WTC11 (cell line): ENCODE measurements around the gene IFNA5.

ENCODE experiments used
- ETV6 ChIP-seq: sonication (generic); formaldehyde crosslinking; IDR thresholded peaks from 2 replicates; pipeline ENCODE4 v1.8.1; 2022; ENCODE audit warnings: mild to moderate bottlenecking, missing genetic modification reagents
- FOXJ3 ChIP-seq: sonication (generic); formaldehyde crosslinking; IDR thresholded peaks from 2 replicates; pipeline ENCODE4 v1.9.0; 2021; ENCODE audit warnings: missing genetic modification reagents, mild to moderate bottlenecking, borderline replicate concordance
- FOXK1 ChIP-seq: sonication (generic); formaldehyde crosslinking; IDR thresholded peaks from 2 replicates; pipeline ENCODE4 v1.8.0; 2022; ENCODE audit warnings: mild to moderate bottlenecking, moderate library complexity, missing genetic modification reagents
- IRF2 ChIP-seq: sonication (generic); formaldehyde crosslinking; IDR thresholded peaks from 2 replicates; pipeline ENCODE4 v1.8.0; 2022; ENCODE audit warnings: low read depth, missing genetic modification reagents, borderline replicate concordance
- SMAD3 ChIP-seq: sonication (generic); formaldehyde crosslinking; IDR thresholded peaks from 2 replicates; pipeline ENCODE4 v1.8.0; 2022; ENCODE audit warnings: missing genetic modification reagents, mild to moderate bottlenecking, borderline replicate concordance
- SOX15 ChIP-seq: fragments of 250-450 bp; sonication (Bioruptor Pico); IDR thresholded peaks from 2 replicates; pipeline ENCODE4 v1.9.0; 2021; ENCODE audit warnings: mild to moderate bottlenecking
- TF ChIP-seq, protein P1 (sequence below): fragments of 200-600 bp; IDR thresholded peaks from 2 replicates; pipeline ENCODE4 v1.8.0; 2022; ENCODE audit warnings: antibody characterized with exemption
- TF ChIP-seq, protein P2 (sequence below): fragments of 250-450 bp; sonication (Bioruptor Pico); IDR thresholded peaks from 2 replicates; pipeline ENCODE4 v1.9.0; 2021; ENCODE audit warnings: moderate library complexity, mild to moderate bottlenecking, inconsistent platforms, borderline replicate concordance
- TF ChIP-seq, protein P3 (sequence below): sonication (generic); formaldehyde crosslinking; IDR thresholded peaks from 2 replicates; pipeline ENCODE4 v1.8.1; 2022; ENCODE audit warnings: low read depth, missing genetic modification reagents, borderline replicate concordance
- TF ChIP-seq, protein P4 (sequence below): sonication (generic); formaldehyde crosslinking; conservative IDR thresholded peaks from 2 replicates; pipeline ENCODE4 v1.8.1; 2023; ENCODE audit warnings: mild to moderate bottlenecking, low read depth, missing genetic modification reagents, moderate library complexity
- TF ChIP-seq, protein P5 (sequence below): sonication (generic); formaldehyde crosslinking; IDR thresholded peaks from 2 replicates; pipeline ENCODE4 v1.8.1; 2023; ENCODE audit warnings: mild to moderate bottlenecking, missing genetic modification reagents, moderate library complexity
- TF ChIP-seq, protein P6 (sequence below): sonication (generic); formaldehyde crosslinking; IDR thresholded peaks from 2 replicates; pipeline ENCODE4 v1.8.0; 2022; ENCODE audit warnings: mild to moderate bottlenecking, missing genetic modification reagents
- TF ChIP-seq, protein P7 (sequence below): sonication (generic); formaldehyde crosslinking; IDR thresholded peaks from 2 replicates; pipeline ENCODE4 v1.8.1; 2022; ENCODE audit warnings: mild to moderate bottlenecking, moderate library complexity, missing genetic modification reagents

DNA sequence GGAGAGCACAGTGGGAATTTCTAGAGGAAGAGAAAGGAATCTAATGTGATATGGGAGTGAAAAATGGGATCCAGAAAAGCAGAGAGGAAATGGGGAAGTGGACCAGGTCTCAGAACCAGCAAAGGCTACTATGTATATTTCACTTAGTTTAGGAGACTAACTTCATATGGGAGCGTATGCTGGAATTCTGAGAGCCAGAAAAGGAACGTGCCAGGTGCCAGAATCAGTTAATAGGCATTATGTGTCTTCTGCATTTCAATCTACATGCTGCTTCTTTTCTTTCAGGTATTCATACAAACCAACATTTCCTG lies 36.8 kb downstream of the IFNA5 start:
- TF ChIP-seq IRF2 (CRISPR knock-in tag) (no peak), SMAD3 (CRISPR knock-in tag) (no peak), FOXK1 (CRISPR knock-in tag) (no peak), ETV6 (no peak), FOXJ3 (no peak), SOX15 (CRISPR knock-in tag) (no peak)
- TF ChIP-seq, protein P1, sequence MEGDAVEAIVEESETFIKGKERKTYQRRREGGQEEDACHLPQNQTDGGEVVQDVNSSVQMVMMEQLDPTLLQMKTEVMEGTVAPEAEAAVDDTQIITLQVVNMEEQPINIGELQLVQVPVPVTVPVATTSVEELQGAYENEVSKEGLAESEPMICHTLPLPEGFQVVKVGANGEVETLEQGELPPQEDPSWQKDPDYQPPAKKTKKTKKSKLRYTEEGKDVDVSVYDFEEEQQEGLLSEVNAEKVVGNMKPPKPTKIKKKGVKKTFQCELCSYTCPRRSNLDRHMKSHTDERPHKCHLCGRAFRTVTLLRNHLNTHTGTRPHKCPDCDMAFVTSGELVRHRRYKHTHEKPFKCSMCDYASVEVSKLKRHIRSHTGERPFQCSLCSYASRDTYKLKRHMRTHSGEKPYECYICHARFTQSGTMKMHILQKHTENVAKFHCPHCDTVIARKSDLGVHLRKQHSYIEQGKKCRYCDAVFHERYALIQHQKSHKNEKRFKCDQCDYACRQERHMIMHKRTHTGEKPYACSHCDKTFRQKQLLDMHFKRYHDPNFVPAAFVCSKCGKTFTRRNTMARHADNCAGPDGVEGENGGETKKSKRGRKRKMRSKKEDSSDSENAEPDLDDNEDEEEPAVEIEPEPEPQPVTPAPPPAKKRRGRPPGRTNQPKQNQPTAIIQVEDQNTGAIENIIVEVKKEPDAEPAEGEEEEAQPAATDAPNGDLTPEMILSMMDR, result no peak
- TF ChIP-seq, protein P2, sequence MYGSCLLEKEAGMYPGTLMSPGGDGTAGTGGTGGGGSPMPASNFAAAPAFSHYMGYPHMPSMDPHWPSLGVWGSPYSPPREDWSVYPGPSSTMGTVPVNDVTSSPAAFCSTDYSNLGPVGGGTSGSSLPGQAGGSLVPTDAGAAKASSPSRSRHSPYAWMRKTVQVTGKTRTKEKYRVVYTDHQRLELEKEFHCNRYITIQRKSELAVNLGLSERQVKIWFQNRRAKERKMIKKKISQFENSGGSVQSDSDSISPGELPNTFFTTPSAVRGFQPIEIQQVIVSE (CRISPR knock-in tag), result no peak
- TF ChIP-seq, protein P3, sequence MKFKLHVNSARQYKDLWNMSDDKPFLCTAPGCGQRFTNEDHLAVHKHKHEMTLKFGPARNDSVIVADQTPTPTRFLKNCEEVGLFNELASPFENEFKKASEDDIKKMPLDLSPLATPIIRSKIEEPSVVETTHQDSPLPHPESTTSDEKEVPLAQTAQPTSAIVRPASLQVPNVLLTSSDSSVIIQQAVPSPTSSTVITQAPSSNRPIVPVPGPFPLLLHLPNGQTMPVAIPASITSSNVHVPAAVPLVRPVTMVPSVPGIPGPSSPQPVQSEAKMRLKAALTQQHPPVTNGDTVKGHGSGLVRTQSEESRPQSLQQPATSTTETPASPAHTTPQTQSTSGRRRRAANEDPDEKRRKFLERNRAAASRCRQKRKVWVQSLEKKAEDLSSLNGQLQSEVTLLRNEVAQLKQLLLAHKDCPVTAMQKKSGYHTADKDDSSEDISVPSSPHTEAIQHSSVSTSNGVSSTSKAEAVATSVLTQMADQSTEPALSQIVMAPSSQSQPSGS (CRISPR knock-in tag), result no peak
- TF ChIP-seq, protein P4, sequence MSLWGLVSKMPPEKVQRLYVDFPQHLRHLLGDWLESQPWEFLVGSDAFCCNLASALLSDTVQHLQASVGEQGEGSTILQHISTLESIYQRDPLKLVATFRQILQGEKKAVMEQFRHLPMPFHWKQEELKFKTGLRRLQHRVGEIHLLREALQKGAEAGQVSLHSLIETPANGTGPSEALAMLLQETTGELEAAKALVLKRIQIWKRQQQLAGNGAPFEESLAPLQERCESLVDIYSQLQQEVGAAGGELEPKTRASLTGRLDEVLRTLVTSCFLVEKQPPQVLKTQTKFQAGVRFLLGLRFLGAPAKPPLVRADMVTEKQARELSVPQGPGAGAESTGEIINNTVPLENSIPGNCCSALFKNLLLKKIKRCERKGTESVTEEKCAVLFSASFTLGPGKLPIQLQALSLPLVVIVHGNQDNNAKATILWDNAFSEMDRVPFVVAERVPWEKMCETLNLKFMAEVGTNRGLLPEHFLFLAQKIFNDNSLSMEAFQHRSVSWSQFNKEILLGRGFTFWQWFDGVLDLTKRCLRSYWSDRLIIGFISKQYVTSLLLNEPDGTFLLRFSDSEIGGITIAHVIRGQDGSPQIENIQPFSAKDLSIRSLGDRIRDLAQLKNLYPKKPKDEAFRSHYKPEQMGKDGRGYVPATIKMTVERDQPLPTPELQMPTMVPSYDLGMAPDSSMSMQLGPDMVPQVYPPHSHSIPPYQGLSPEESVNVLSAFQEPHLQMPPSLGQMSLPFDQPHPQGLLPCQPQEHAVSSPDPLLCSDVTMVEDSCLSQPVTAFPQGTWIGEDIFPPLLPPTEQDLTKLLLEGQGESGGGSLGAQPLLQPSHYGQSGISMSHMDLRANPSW (CRISPR knock-in tag), result no peak
- TF ChIP-seq, protein P5, sequence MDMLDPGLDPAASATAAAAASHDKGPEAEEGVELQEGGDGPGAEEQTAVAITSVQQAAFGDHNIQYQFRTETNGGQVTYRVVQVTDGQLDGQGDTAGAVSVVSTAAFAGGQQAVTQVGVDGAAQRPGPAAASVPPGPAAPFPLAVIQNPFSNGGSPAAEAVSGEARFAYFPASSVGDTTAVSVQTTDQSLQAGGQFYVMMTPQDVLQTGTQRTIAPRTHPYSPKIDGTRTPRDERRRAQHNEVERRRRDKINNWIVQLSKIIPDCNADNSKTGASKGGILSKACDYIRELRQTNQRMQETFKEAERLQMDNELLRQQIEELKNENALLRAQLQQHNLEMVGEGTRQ, result no peak
- TF ChIP-seq, protein P6, sequence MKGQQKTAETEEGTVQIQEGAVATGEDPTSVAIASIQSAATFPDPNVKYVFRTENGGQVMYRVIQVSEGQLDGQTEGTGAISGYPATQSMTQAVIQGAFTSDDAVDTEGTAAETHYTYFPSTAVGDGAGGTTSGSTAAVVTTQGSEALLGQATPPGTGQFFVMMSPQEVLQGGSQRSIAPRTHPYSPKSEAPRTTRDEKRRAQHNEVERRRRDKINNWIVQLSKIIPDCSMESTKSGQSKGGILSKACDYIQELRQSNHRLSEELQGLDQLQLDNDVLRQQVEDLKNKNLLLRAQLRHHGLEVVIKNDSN (CRISPR knock-in tag), result no peak
- TF ChIP-seq, protein P7, sequence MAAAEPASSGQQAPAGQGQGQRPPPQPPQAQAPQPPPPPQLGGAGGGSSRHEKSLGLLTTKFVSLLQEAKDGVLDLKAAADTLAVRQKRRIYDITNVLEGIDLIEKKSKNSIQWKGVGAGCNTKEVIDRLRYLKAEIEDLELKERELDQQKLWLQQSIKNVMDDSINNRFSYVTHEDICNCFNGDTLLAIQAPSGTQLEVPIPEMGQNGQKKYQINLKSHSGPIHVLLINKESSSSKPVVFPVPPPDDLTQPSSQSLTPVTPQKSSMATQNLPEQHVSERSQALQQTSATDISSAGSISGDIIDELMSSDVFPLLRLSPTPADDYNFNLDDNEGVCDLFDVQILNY (CRISPR knock-in tag), result no peak
